BE2C (cell line): ENCODE measurements around the gene ATP9B.
"Not testable (repeated sequence)": the region's sequence is repeated elsewhere in the genome, so short reads cannot be mapped to it uniquely, and the experiment has no call there.

Experiments
- DNase-seq: peaks from one replicate; pipeline ENCODE4 v3.0.0-alpha.2; 2020
- H3K27me3 ChIP-seq: fragments of 250-450 bp; sonication (Bioruptor Pico); 2 replicates; pipeline ENCODE4 v1.5.1; 2020; ENCODE audit warnings: mild to moderate bottlenecking
- H3K36me3 ChIP-seq: fragments of 250-450 bp; sonication (Bioruptor Pico); 2 replicates; pipeline ENCODE4 v1.5.1; 2020; ENCODE audit warnings: mild to moderate bottlenecking
- H3K4me1 ChIP-seq: fragments of 250-450 bp; sonication (Bioruptor Pico); 2 replicates; pipeline ENCODE4 v1.5.1; 2020
- H3K4me3 ChIP-seq: 2 replicates; pipeline ENCODE4 v1.5.1; 2011; ENCODE audit warnings: low read depth, low read length
- H3K9me3 ChIP-seq: fragments of 250-450 bp; sonication (Bioruptor Pico); 2 replicates; pipeline ENCODE4 v1.5.1; 2020
- TF ChIP-seq, protein P1 (sequence below): IDR thresholded peaks from 2 replicates; pipeline ENCODE4 v1.5.1; 2012; ENCODE audit warnings: mild to moderate bottlenecking, low read depth, low read length

The ATP9B gene

DNA sequence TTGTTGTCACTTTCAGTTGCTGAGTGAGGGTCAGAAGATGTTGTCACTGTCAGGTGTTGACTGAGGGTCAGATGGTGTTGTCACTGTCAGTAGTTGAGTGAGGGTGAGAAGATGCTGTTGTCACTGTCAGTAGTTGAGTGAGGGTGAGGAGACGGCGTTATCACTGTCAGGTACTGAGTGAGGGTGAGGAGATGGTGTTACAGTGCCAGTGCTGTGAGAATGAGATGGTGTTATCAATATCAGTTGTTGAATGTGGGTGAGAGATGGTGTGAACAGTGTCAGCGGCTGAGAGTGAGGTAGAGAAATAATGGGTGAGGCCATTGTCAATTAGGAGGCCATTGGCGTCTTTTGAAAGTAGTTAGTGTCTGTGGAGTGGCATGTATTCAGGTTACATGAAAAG, 1.6 kb upstream of the ATP9B start:
- DNase-seq: no peak
- Histone ChIP-seq H3K36me3 (no peaks in the 10 kb centered on the region), H3K4me3 (no peak overlapping the region), H3K9me3 (peaks cover 3% of the 10 kb centered on the region; the same call in 1 of the 2 replicates), H3K4me1 (no peaks in the 10 kb centered on the region), H3K27me3 (no peaks in the 10 kb centered on the region)
- TF ChIP-seq, protein P1, sequence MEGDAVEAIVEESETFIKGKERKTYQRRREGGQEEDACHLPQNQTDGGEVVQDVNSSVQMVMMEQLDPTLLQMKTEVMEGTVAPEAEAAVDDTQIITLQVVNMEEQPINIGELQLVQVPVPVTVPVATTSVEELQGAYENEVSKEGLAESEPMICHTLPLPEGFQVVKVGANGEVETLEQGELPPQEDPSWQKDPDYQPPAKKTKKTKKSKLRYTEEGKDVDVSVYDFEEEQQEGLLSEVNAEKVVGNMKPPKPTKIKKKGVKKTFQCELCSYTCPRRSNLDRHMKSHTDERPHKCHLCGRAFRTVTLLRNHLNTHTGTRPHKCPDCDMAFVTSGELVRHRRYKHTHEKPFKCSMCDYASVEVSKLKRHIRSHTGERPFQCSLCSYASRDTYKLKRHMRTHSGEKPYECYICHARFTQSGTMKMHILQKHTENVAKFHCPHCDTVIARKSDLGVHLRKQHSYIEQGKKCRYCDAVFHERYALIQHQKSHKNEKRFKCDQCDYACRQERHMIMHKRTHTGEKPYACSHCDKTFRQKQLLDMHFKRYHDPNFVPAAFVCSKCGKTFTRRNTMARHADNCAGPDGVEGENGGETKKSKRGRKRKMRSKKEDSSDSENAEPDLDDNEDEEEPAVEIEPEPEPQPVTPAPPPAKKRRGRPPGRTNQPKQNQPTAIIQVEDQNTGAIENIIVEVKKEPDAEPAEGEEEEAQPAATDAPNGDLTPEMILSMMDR: no peak

DNA sequence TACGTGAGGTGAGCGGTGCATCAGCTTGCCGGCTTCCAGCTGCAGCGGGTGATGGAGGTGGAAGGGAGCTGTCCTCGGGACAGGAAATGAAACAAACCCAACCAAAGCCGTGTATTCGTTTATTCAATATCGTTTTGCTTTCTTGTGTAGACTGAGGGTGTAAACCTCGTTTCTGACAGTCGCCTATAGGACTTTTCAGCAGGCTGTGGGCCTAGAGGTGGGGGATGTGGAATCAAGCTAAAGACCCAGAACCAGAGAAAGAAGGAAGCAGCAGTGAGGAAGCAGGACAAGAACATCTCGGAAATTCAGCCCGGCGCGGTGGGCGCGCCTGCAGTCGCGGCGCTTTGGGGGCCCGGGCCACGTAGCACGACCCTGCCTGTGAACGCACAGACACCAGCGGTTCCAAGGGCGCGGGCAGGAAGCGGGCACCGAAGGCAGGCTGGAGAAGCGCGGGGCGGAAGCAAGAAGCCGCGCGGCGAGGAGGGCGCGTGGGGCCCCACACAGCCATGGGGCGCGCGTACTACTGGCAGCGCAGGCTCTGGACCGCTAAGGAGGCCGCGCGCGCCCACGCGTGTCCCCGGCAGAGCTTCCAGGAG, 755 bp upstream of the ATP9B start:
- no peak for DNase-seq
- H3K36me3 ChIP-seq: no peaks in the 10 kb centered on the region
- H3K9me3 ChIP-seq: peaks cover 3% of the 10 kb centered on the region; the same call in 1 of the 2 replicates
- no peaks in the 10 kb centered on the region for H3K4me1 ChIP-seq
- TF ChIP-seq, protein P1: no peak
- no peak overlapping the region for H3K4me3 ChIP-seq
- H3K27me3 ChIP-seq: no peaks in the 10 kb centered on the region

DNA sequence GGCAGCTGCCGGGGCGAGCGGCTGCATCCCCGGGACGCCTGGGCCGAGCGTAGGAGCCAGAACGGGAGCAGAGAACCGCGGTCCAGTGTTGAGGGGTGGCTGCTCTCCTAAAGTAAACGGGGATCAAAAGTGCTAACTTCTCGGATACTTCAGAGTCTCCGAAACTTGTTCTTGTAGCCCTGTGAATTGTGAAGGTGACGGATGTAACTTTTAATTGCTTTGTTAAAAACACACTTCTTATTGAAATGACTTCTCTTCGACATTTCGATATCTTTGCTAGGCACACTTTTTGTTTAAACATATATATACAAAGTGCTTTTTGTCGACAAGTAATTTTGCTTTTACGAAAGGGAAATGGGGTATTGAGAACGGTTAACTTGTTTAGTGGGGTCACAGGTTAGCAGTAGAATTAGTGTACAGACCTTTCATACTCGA, 540 bp downstream of the ATP9B start:
- Histone ChIP-seq H3K4me3 (peak overlapping the region; percentile 75), H3K36me3 (no peaks in the 10 kb centered on the region), H3K4me1 (no peaks in the 10 kb centered on the region), H3K9me3 (peaks cover 3% of the 10 kb centered on the region; the same call in 1 of the 2 replicates), H3K27me3 (no peaks in the 10 kb centered on the region)
- TF ChIP-seq, protein P1: no peak
- no peak for DNase-seq

DNA sequence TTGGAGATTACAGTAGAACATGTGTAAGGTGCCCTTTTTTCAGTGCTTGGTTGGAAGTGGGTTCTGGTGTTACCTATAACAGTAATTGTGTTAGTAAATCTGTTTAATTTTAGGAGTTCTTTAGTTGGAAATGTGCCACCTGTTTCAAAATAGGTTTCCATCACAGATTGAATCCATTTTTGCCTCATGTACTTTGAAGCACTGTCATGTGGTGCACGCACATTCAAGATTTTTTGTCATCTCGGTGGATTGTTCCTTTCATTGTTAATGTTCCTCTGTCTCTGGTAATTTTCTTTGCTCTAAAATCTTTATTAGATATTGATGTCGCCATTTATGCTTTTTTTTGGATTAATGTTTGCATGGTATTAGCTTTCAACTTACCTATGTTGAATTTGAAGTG, 1.3 kb downstream of the ATP9B start:
- TF ChIP-seq, protein P1: no peak
- Histone ChIP-seq H3K36me3 (no peaks in the 10 kb centered on the region), H3K9me3 (peaks cover 3% of the 10 kb centered on the region; the same call in 1 of the 2 replicates), H3K4me1 (no peaks in the 10 kb centered on the region), H3K27me3 (no peaks in the 10 kb centered on the region), H3K4me3 (peak overlapping the region; percentile 75)
- no peak for DNase-seq

DNA sequence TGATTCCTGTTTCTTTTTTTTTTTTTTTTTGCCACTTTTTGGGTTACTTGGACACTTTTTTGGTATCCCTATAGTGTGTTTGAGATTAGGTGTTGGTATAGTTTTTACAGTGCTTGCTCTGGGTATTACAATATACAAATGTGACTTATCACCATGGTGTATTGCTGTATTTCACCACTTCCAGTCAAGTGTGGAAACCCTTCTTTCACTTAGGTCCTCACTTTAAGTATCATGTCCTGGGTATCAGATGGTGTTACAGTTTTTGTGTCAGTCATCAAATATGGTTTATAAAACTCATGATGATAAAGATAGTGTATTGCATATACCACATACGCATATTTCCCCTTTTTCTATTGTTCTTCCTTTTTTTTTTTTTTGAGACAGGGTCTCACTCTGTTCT, 1.8 kb downstream of the ATP9B start:
- no peaks in the 10 kb centered on the region for H3K27me3 ChIP-seq
- DNase-seq: no peak
- peaks cover 3% of the 10 kb centered on the region; the same call in 1 of the 2 replicates for H3K9me3 ChIP-seq
- H3K36me3 ChIP-seq: no peaks in the 10 kb centered on the region
- no peaks in the 10 kb centered on the region for H3K4me1 ChIP-seq
- TF ChIP-seq, protein P1: no peak
- no peak overlapping the region for H3K4me3 ChIP-seq

DNA sequence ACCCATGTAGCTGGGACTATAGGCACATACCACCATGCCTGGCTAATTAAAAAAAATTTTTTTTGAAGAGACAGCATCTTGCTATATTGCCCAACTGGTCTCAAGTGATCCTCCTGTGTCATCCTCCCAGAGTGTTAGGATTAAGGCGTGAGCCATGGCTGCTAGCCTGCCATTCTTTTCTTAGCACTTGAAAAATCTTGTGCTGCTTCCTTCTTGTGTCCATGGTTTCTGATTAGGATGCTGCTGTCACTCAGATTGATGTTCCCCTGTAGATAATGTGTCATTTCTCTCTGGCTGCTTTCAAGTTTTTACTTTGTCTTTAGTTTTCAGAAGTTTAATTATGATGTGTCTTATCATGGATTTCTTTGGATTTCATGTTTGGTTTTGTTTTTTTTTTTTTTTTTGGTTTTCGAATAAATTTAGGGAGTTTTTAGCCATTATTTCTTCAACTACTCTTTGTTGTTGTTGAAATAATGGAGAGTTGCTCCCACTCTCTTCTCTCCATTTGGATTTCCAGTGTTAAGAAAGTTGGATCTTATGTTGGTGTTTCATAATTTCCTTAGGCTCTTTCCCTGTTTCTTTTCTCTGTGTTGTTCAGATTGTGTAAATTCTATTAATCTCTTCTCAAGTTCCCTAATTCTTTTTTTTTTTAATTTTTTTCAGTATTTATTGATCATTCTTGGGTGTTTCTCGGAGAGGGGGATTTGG, 2.5 kb downstream of the ATP9B start:
- Histone ChIP-seq H3K36me3 (no peaks in the 10 kb centered on the region), H3K9me3 (peaks cover 3% of the 10 kb centered on the region; the same call in 1 of the 2 replicates), H3K27me3 (no peaks in the 10 kb centered on the region), H3K4me3 (no peak overlapping the region), H3K4me1 (no peaks in the 10 kb centered on the region)
- TF ChIP-seq, protein P1: no peak
- no peak for DNase-seq

DNA sequence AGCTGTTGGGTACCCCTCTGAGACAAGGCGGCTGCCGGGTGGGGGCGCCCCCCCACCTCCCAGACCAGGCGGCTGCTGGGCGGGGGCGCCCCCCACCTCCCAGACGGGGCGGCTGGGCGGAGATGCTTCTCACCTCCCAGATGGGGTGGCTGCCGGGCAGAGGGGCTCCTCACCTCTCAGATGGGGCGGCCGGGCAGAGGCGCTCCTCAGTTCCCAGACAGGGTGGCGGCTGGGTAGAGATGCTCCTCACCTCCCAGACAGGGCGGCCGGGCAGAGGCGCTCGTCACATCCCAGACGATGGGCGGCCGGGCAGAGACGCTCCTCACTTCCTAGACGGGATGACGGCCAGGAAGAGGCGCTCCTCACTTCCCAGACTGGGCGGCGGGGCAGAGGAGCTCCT, 3.5 kb downstream of the ATP9B start:
- not testable (repeated sequence) for H3K4me3 ChIP-seq, H3K9me3 ChIP-seq, H3K4me1 ChIP-seq, H3K27me3 ChIP-seq, DNase-seq, H3K36me3 ChIP-seq
